Bronchus fibroblast of lung (primary cell): ENCODE measurements around the gene KRTAP1-5. TPM values are rescaled to one million over a fixed set of nuclear protein-coding genes. Genes with fewer than 3 reads are reported as not detected.

Experiments
- total RNA-seq: library from RNA; depleted of rRNA; stranded (reverse); fragments of >200 nt; gene quantifications from 2 replicates; pipeline ENCODE4 v1.2.3, GENCODE V29; 2015

KRTAP1-5 gene, protein sequence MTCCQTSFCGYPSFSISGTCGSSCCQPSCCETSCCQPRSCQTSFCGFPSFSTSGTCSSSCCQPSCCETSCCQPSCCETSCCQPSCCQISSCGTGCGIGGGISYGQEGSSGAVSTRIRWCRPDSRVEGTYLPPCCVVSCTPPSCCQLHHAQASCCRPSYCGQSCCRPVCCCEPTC
- 0.50 and 0.59 TPM in 2 replicates for total RNA-seq

DNA sequence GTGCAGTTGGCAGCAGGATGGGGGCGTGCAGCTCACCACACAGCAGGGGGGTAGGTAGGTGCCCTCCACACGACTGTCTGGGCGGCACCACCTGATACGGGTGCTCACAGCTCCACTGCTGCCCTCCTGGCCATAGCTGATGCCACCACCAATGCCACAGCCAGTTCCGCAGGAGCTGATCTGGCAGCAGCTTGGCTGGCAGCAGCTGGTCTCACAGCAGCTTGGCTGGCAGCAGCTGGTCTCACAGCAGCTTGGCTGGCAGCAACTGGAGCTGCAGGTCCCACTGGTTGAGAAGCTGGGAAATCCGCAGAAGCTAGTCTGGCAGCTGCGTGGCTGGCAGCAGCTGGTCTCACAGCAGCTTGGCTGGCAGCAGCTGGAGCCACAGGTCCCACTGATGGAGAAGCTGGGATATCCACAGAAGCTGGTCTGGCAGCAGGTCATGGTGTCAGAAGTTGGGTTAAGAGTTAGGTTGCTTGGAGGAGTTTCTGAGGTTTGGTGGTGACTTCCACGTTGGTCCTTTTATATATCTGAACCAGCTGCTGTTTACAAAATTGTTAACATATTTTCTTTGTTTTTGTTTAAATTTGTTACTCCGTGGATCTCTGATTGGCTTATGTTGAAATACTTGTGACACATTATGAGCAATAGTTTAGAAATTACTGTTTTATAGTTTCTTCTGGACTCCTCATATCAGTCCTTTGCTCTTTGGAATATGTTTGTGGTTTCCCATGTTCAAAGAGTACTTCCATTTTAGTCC lies at the start of gene KRTAP1-5:
TSS of gene KRTAP1-5 (minus strand) at position 494 of the 757 bp plus-strand sequence. CDS start at position 441, 53 bp downstream.

DNA sequence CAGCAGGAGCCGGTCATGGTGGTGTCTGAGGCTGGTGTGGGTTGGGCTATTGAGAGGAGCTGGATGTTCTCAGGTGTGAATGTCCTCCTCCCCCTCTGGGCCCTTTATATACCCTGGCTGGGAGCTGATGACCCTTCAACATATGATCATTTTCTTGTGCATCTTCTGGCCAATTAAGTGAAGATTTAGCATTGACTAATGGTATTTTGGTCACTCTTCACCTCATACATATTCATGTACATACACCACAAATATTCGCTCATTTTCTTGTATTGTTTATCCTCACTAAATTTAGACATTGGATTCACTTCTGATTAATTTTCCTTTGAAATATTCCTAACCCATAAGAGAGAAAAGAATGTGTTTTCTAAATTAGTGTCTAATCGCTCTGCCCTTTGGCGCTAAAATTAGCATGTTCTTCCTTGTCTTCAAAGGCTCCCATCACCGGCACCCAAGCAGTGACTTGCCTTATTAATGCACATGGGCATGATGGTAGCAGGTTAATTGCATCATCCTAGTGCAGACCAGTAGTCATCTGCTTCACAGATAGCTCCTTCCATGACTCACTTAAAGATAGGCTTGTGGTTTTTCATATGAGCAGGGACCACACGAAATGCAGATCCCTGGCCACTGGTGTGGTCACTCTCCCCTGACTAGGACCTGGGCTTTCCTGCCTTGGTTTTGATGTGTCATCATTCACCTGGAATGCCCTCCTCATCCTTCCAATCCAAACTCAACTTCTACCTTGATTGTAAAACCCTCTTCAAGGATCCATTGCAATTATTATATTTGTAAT lies 39.0 kb upstream of the KRTAP1-5 start, which contains the start of gene KRTAP2-4:
TSS of gene KRTAP2-4 (minus strand) at position 51 of the 796 bp plus-strand sequence. CDS start at position 17, 34 bp downstream.

DNA sequence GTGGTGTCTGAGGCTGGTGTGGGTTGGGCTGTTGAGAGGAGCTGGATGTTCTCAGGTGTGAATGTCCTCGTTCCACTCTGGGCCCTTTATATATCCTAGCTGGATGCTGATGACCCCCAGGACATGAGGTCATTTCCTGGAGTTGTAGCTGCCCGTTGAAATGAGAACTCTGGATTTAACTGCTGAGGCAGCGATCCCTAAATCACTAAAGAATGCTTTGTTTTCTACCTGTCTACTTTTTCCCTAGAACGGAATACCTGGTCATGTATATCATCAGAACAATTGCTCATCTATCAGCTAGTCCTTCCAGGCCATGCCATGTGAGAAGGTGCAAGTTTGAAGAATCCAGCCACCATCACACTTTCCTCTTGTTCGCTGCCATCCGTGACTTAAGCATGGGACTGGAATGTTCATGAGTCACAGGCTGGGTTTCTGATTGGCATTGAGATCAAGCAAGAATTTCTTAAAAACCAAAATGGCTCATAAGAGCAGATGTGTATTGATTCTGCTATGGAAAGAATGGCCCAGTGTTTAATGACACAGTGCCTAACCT lies 33.1 kb upstream of the KRTAP1-5 start, which contains the start of gene KRTAP2-3:
TSS of gene KRTAP2-3 (minus strand) at position 63 of the 553 bp plus-strand sequence. CDS start 64 bp downstream, outside the sequence.

DNA sequence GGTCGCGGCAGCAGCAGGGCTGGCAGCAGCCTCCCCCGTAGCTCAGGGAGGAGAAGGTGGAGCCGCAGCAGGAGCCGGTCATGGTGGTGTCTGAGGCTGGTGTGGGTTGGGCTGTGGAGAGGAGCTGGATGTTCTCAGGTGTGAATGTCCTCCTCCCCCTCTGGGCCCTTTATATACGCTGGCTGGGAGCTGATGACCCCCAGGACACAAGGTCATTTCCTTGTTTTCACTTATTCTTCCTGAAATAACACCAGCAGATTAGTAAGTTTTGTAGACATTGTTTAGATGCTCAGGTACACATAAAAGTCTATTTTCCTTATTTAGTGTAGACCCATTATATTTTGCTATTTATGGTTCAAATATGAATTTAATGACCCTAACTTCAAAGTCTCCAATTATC lies 28.1 kb upstream of the KRTAP1-5 start, which contains the start of gene KRTAP2-2:
TSS of gene KRTAP2-2 (minus strand) at position 101 of the 400 bp plus-strand sequence. CDS start at position 82, 19 bp downstream.

DNA sequence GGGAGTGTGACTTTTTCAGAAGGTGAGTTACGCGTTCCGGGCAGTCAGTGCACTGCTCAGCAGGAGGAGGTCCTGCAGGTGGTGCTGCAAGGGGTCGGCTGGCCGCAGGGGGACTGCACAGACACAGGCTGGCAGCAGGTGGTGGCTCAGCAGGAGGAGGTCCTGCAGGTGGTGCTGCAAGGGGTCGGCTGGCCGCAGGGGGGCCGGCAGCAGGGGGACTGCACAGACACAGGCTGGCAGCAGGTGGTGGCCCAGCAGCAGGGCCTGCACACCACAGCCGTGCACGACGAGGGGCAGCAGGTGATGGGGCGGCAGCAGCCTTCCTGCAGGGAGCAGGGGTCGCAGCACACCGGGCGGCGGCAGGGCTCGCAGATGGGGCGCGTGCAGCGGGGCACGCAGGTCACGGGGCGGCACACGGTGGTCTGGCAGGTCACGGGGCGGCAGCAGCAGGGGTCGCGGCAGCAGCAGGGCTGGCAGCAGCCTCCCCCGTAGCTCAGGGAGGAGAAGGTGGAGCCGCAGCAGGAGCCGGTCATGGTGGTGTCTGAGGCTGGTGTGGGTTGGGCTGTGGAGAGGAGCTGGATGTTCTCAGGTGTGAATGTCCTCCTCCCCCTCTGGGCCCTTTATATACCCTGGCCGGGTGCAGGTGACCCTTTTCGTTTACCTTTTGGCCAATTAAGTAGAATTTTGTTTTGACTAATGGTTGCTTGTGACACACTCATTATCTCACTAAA lies 19.9 kb upstream of the KRTAP1-5 start, which contains the start of gene KRTAP2-1:
TSS of gene KRTAP2-1 (minus strand) at position 582 of the 731 bp plus-strand sequence. CDS start at position 533, 49 bp downstream.

DNA sequence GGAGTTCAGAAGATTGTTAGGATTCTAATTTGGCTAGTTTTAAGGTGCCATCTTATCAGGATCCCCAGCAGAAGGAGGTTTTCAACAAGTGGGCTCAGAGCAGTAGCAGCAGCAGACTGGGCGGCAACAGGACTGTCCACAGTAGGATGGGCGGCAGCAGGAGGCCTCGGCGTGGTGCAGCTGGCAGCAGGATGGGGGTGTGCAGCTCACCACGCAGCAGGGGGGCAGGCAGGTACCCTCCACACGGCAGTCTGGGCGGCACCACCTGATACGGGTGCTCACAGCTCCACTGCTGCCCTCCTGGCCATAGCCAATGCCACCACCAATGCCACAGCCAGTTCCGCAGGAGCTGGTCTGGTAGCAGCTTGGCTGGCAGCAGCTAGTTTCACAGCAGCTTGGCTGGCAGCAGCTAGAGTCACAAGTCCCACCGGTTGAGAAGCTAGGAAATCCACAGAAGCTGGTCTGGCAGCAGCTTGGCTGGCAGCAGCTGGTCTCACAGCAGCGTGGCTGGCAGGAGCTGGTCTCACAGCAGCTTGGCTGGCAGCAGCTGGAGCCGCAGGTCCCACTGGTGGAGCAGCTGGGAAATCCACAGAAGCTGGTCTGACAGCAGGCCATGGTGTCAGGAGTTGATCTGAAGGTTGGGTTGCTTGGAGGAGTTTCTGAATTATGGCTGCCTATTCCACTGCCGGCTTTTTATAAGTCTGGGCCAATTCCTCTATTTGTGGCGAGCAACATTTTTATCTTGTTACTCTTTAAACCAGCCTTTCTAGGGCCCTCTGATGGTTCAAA lies 14.0 kb upstream of the KRTAP1-5 start, which contains the start of gene KRTAP1-1:
TSS of gene KRTAP1-1 (minus strand) at position 668 of the 789 bp plus-strand sequence. CDS start at position 615, 53 bp downstream.

DNA sequence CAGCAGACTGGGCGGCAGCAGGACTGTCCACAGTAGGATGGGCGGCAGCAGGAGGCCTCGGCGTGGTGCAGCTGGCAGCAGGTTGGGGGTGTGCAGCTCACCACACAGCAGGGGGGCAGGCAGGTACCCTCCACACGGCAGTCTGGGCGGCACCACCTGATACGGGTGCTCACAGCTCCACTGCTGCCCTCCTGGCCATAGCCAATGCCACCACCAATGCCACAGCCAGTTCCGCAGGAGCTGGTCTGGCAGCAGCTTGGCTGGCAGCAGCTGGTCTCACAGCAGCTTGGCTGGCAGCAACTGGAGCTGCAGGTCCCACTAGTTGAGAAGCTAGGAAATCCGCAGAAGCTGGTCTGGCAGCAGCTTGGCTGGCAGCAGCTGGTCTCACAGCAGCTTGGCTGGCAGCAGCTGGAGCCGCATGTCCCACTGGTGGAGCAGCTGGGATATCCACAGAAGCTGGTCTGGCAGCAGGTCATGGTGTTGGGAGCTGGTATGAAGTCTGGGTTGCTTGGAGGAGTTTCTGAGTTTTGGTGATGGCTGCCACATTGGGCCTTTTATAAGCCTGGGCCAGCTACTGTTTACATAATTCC lies 7.4 kb upstream of the KRTAP1-5 start, which contains the start of gene KRTAP1-3:
TSS of gene KRTAP1-3 (minus strand) at position 529 of the 590 bp plus-strand sequence. CDS start at position 476, 53 bp downstream.

DNA sequence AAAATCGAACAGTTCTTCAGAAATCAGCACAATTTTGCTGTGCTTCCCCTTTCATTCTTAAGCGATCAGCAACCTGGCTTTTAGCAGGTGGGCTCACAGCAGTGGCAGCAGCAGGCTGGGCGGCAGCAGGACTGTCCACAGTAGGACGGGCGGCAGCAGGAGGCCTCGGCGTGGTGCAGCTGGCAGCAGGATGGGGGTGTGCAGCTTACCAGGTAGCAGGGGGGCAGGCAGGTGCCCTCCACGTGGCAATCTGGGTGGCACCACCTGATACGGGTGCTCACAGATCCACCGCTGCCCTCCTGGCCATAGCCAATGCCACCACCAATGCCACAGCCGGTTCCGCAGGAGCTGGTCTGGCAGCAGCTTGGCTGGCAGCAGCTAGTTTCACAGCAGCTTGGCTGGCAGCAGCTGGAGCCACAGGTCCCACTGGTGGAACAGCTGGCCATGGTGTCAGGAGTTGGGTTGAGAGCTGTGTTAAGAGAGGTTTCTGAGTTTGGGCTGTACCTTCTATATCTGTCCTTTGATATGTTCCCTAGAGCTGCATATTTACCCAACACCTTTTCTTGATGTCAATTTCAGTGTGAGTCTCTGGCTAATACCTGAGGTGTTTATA lies 2.7 kb upstream of the KRTAP1-5 start, which contains the start of gene KRTAP1-4:
TSS of gene KRTAP1-4 (minus strand) at position 563 of the 613 bp plus-strand sequence. CDS start at position 446, 117 bp downstream.

DNA sequence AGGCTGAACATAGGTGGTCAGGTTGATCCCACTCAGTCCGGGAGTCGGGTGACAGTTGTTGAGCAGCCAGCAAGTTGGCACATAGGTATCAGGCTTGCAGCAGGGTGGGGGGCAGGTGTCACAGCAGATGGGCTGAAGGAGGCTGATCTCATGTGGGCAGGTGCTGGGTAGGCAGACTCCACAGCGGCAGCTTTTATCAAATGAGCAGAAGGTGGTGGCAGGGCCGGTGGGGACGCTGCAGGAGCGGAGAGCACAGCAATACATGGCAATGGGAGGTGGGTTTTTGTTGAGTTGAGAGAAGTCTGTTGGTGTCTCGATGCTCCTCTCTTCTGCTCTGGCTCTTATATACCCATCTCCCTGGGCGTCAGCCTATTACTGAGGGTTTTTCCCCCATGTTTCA lies 18.2 kb downstream of the KRTAP1-5 start, which contains the start of gene KRTAP3-1:
TSS of gene KRTAP3-1 (minus strand) at position 318 of the 400 bp plus-strand sequence. CDS start at position 264, 54 bp downstream.

DNA sequence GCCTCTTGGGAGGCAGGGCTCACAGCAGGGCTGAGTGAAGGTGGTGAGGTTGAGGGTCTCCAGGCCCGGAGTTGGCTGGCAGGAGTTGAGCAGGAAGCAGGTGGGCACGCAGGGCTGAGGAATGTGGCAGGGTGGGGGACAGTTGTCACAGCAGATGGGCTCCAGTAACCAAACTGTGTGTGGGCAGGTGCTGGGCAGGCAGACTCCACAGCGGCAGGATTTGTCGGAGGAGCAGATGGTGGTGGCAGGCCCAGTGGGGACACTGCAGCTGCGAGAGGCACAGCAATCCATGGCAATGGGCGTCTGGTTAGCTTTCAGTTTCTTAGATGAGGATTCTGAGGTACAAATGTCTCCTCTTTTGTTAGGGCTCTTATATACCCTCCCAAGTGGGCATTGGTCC lies 27.4 kb downstream of the KRTAP1-5 start, which contains the start of gene KRTAP3-2:
TSS of gene KRTAP3-2 (minus strand) at position 344 of the 400 bp plus-strand sequence. CDS start at position 291, 53 bp downstream.

DNA sequence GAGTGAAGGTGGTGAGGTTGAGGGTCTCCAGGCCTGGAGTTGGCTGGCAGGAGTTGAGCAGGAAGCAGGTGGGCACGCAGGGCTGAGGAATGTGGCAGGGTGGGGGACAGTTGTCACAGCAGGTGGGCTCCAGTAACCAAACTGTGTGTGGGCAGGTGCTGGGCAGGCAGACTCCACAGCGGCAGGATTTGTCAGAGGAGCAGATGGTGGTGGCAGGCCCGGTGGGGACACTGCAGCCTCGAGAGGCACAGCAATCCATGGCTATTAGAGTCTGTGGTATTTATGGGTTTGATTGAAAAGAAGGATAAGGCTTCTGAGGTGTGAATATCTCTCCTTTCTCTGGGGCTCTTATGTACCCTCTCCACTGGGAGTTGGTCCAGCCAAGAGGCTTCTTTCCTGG lies 33.2 kb downstream of the KRTAP1-5 start, which contains the start of gene KRTAP3-3:
TSS of gene KRTAP3-3 (minus strand) at position 326 of the 400 bp plus-strand sequence. CDS start at position 259, 67 bp downstream.

DNA sequence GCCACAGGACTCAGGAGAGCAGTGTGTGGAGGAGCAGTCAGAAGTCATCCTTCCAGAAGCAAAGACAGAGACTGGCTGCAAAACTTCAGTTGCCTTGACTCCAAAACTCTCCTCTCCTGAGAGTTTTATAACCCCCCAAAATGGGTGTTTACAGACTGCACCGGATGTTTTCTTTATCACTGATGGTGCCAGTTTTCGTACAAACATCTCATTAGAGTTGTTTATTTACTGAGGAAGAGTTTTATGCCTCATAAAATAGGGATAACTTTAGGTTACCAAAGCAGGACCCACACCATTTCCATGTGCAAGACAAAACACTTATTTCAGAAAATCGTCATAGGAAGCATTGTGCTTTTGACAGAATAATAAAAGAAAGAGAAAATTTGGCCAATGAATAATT lies 42.8 kb downstream of the KRTAP1-5 start, which contains the start of gene KRT40:
TSS of gene KRT40 (minus strand) at position 101 of the 400 bp plus-strand sequence. CDS start at position 48, 53 bp downstream.

Other genes starting within 250 kb of the KRTAP1-5 start
- not detected in 2 replicates for gene KRT27, start 244.7 kb downstream of the KRTAP1-5 start, total RNA-seq
- not detected in 2 replicates for gene KRT28, start 227.2 kb downstream of the KRTAP1-5 start, total RNA-seq
- gene KRT10, start 204.6 kb downstream of the KRTAP1-5 start, total RNA-seq: 18.7 and 22.6 TPM in 2 replicates
- gene KRT12, start 160.0 kb downstream of the KRTAP1-5 start, total RNA-seq: not detected in 2 replicates
- not detected in 2 replicates for gene KRT20, start 142.0 kb downstream of the KRTAP1-5 start, total RNA-seq
- gene KRT23, start 89.6 kb downstream of the KRTAP1-5 start, total RNA-seq: under 0.01 TPM in 1 of 2 replicates, not detected in the other
- not detected in 2 replicates for gene KRT39, start 60.3 kb downstream of the KRTAP1-5 start, total RNA-seq
- gene KRT40, start 42.9 kb downstream of the KRTAP1-5 start, total RNA-seq: not detected in 2 replicates
- gene KRTAP3-3, start 33.0 kb downstream of the KRTAP1-5 start, total RNA-seq: not detected in 2 replicates
- not detected in 2 replicates for gene KRTAP3-2, start 27.3 kb downstream of the KRTAP1-5 start, total RNA-seq
- not detected in 2 replicates for gene KRTAP3-1, start 18.1 kb downstream of the KRTAP1-5 start, total RNA-seq
- not detected in 2 replicates for gene KRTAP1-4, start 3.0 kb upstream of the KRTAP1-5 start, total RNA-seq
- gene KRTAP1-3, start 7.7 kb upstream of the KRTAP1-5 start, total RNA-seq: not detected in 2 replicates
- not detected in 2 replicates for gene KRTAP1-1, start 14.2 kb upstream of the KRTAP1-5 start, total RNA-seq
- not detected in 2 replicates for gene KRTAP2-1, start 20.1 kb upstream of the KRTAP1-5 start, total RNA-seq
- gene KRTAP2-2, start 28.0 kb upstream of the KRTAP1-5 start, total RNA-seq: not detected in 2 replicates
- not detected in 2 replicates for gene KRTAP2-3, start 32.9 kb upstream of the KRTAP1-5 start, total RNA-seq
- not detected in 2 replicates for gene KRTAP2-4, start 38.7 kb upstream of the KRTAP1-5 start, total RNA-seq
- gene KRTAP4-7, start 56.9 kb upstream of the KRTAP1-5 start, total RNA-seq: not detected in 2 replicates
- not detected in 2 replicates for gene KRTAP4-8, start 70.9 kb upstream of the KRTAP1-5 start, total RNA-seq
- gene KRTAP4-16, start 75.0 kb upstream of the KRTAP1-5 start, total RNA-seq: not detected in 2 replicates
- not detected in 2 replicates for gene KRTAP4-9, start 78.2 kb upstream of the KRTAP1-5 start, total RNA-seq
- gene KRTAP4-11, start 91.2 kb upstream of the KRTAP1-5 start, total RNA-seq: not detected in 2 replicates
- not detected in 2 replicates for gene KRTAP4-12, start 97.0 kb upstream of the KRTAP1-5 start, total RNA-seq
- not detected in 2 replicates for gene KRTAP4-6, start 113.3 kb upstream of the KRTAP1-5 start, total RNA-seq
- gene KRTAP4-5, start 122.6 kb upstream of the KRTAP1-5 start, total RNA-seq: not detected in 2 replicates
- not detected in 2 replicates for gene KRTAP4-4, start 133.5 kb upstream of the KRTAP1-5 start, total RNA-seq
- gene KRTAP4-3, start 141.0 kb upstream of the KRTAP1-5 start, total RNA-seq: not detected in 2 replicates
- gene KRTAP4-2, start 151.0 kb upstream of the KRTAP1-5 start, total RNA-seq: not detected in 2 replicates
- not detected in 2 replicates for gene KRTAP4-1, start 157.7 kb upstream of the KRTAP1-5 start, total RNA-seq
- gene KRTAP9-1, start 162.7 kb upstream of the KRTAP1-5 start, total RNA-seq: not detected in 2 replicates
- not detected in 2 replicates for gene KRTAP9-2, start 199.4 kb upstream of the KRTAP1-5 start, total RNA-seq
- gene KRTAP9-3, start 205.2 kb upstream of the KRTAP1-5 start, total RNA-seq: not detected in 2 replicates
- not detected in 2 replicates for gene KRTAP9-8, start 210.8 kb upstream of the KRTAP1-5 start, total RNA-seq
- not detected in 2 replicates for gene KRTAP9-4, start 222.5 kb upstream of the KRTAP1-5 start, total RNA-seq
- gene KRTAP9-9, start 228.2 kb upstream of the KRTAP1-5 start, total RNA-seq: not detected in 2 replicates
- not detected in 2 replicates for gene KRTAP9-6, start 238.2 kb upstream of the KRTAP1-5 start, total RNA-seq
- gene KRTAP9-7, start 248.5 kb upstream of the KRTAP1-5 start, total RNA-seq: not detected in 2 replicates